Choroid plexus epithelial cell (primary cell): ENCODE data around the gene ABLIM1.

Experiments used
- DNase-seq: peaks from one replicate; pipeline ENCODE4 v3.0.0-alpha.2; 2010; ENCODE audit warnings: low read depth
- H3K4me3 ChIP-seq: 2 replicates; pipeline ENCODE4 v1.5.1; 2011; ENCODE audit warnings: low read depth, mild to moderate bottlenecking, control low read depth, low read length, moderate library complexity
- TF ChIP-seq, protein P1 (sequence below): conservative IDR thresholded peaks from 2 replicates; pipeline ENCODE4 v1.5.1; 2011; ENCODE audit warnings: low read depth, mild to moderate bottlenecking, control low read depth, inconsistent platforms, low read length, moderate library complexity

ABLIM1 gene

DNA sequence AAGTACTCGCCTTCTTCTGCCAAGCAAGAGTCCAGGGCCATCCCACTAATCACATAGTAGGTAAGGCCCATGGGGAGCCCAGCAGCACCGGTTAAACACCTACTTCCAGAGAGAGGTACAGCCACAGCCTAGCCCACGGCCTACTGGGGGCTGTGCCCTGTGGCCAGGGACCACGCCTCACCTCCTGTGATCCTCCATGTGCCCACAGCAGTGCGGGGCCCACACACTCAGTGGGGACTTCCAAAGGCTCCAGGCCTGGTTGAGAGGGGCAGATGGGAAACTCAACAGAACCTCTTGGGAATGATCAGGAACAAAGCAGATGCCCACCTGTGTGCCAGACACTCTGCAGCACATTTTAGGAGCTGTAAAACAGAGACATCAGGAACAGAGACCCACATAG lies 273.5 kb downstream of the ABLIM1 start:
- H3K4me3 ChIP-seq: no peak overlapping the region
- TF ChIP-seq, protein P1, sequence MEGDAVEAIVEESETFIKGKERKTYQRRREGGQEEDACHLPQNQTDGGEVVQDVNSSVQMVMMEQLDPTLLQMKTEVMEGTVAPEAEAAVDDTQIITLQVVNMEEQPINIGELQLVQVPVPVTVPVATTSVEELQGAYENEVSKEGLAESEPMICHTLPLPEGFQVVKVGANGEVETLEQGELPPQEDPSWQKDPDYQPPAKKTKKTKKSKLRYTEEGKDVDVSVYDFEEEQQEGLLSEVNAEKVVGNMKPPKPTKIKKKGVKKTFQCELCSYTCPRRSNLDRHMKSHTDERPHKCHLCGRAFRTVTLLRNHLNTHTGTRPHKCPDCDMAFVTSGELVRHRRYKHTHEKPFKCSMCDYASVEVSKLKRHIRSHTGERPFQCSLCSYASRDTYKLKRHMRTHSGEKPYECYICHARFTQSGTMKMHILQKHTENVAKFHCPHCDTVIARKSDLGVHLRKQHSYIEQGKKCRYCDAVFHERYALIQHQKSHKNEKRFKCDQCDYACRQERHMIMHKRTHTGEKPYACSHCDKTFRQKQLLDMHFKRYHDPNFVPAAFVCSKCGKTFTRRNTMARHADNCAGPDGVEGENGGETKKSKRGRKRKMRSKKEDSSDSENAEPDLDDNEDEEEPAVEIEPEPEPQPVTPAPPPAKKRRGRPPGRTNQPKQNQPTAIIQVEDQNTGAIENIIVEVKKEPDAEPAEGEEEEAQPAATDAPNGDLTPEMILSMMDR: no peak
- DNase-seq: no peak

DNA sequence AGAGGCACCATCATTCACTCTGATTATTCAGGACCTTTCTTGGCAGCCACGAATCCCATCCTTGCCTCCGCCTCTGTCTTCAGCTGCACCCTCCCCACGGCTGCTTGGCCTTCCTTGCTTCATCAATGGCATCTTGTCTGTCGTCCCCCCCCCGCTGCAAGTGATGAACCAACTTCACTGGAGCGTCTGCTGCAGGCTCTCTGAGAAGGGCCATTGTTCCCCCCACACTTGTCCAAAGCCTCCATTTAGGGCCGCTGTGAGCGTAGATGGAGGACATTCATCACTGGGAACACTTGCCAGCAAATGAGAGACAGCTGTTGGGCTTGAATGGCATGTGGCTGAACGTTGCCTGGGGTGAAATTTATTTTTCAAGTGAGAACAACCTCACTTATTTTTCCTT lies 273.9 kb downstream of the ABLIM1 start:
- TF ChIP-seq, protein P1: no peak
- DNase-seq: no peak
- no peak overlapping the region for H3K4me3 ChIP-seq
